Measurements from ENCODE around the gene SORBS1. TPM values are rescaled to one million over a fixed set of nuclear protein-coding genes. Genes with fewer than 3 reads are reported as not detected.

Gene SORBS1
- total and polyA plus RNA-seq, 9 of the 15 experiments (the other 6 are each of a cell fraction or from before 2014, with no cell fraction given): 2.0 to 13.3 (median 6.5) TPM

- TF ChIP-seq NONO (IDR thresholded peaks at IDR 0.05; ENCODE audit: low read depth in 2 of 2, low read length in 1 of 2) (no peak), ZNF143 (CRISPR knock-in tag; IDR thresholded peaks at IDR 0.05) (no peak), ETV1 (tag; conservative IDR thresholded peaks at IDR 0.05; ENCODE audit: low read depth) (no peak), HEY1 (CRISPR knock-in tag; IDR thresholded peaks at IDR 0.05; ENCODE audit: borderline replicate concordance) (no peak), ETV6 (IDR thresholded peaks at IDR 0.05; ENCODE audit: borderline replicate concordance in 1 of 2, low read depth in 2 of 2, low read length in 1 of 2) (no peak), ETV6 (CRISPR knock-in tag; IDR thresholded peaks at IDR 0.05; ENCODE audit: borderline replicate concordance) (no peak), IRF2 (CRISPR knock-in tag; IDR thresholded peaks at IDR 0.05) (no peak), ZNF830 (CRISPR knock-in tag; IDR thresholded peaks at IDR 0.05) (no peak), CBX2 (IDR thresholded peaks at IDR 0.05; ENCODE audit: insufficient read depth, low read length, poor library complexity, severe bottlenecking) (no peak), POLR2G (IDR thresholded peaks at IDR 0.05; ENCODE audit: low read depth, low read length) (no peak), MYBL2 (IDR thresholded peaks at IDR 0.05; ENCODE audit: low read depth) (no peak), MYBL2 (CRISPR knock-in tag; IDR thresholded peaks at IDR 0.05; ENCODE audit: borderline replicate concordance) (no peak), NFXL1 (CRISPR knock-in tag; IDR thresholded peaks at IDR 0.05) (no peak), ZNF124 (CRISPR knock-in tag; IDR thresholded peaks at IDR 0.05) (no peak), MEIS2 (IDR thresholded peaks at IDR 0.05; ENCODE audit: partially characterized antibody) (peak; percentile 28), ZNF511 (CRISPR knock-in tag; IDR thresholded peaks at IDR 0.05) (no peak), ZNF41 (CRISPR knock-in tag; conservative IDR thresholded peaks at IDR 0.05) (no peak), CBFB (CRISPR knock-in tag; IDR thresholded peaks at IDR 0.05) (no peak), DNMT1 (IDR thresholded peaks at IDR 0.05) (no peak), ZNF384 (IDR thresholded peaks at IDR 0.05; ENCODE audit: low read depth, low read length) (0 out of 2 replicates have a peak, but pooled peaks have one; percentile 25), ZNF561 (CRISPR knock-in tag; conservative IDR thresholded peaks at IDR 0.05) (no peak), THRB (CRISPR knock-in tag; conservative IDR thresholded peaks at IDR 0.05) (no peak), ZNF217 (CRISPR knock-in tag; IDR thresholded peaks at IDR 0.05) (no peak), FOXP4 (CRISPR knock-in tag; IDR thresholded peaks at IDR 0.05; ENCODE audit: borderline replicate concordance) (no peak), THRA (IDR thresholded peaks at IDR 0.05) (no peak)
Measured at GRCh38 chr10:95312257-95312656, 248.9 kb downstream of the SORBS1 start (continued).
